GM10248 (cell line): ENCODE measurements around the gene PHF20.
"Not testable (repeated sequence)": the region's sequence is repeated elsewhere in the genome, so short reads cannot be mapped to it uniquely, and the experiment has no call there.

Experiments used
- CTCF ChIA-PET: fragments of 300-600 bp; sonication (Branson Sonifier 250); formaldehyde crosslinking; extraction: SDS; loops from one replicate; lab custom pipeline; 2021; ENCODE audit warnings: antibody characterized with exemption; lab: Yijun Ruan, JAX
- POLR2A ChIA-PET: fragments of 350-650 bp; sonication (Branson Sonifier 250); formaldehyde crosslinking; extraction: SDS; loops from one replicate; lab custom pipeline; 2020; ENCODE audit warnings: antibody characterized with exemption; lab: Yijun Ruan, JAX
- DNase-seq: peaks from one replicate; pipeline ENCODE4 v3.0.0; 2012; ENCODE audit errors: extremely low spot score
- TF ChIP-seq, protein P1 (sequence below): IDR thresholded peaks from 2 replicates; pipeline ENCODE4 v1.5.1; 2012; ENCODE audit warnings: mild to moderate bottlenecking, low read depth; ENCODE audit errors: extremely low read depth, missing control alignments, control extremely low read depth

The PHF20 gene

GRCh38 chr20:35988910-35989463 lies 217.2 kb downstream of the PHF20 start:
- ChIA-PET POLR2A (no interaction called here), CTCF (interaction anchor here (8.7 to 12.1 kb wide), 2 partner anchors 9 to 151 kb away, joined by 140 to 495 read pairs; no protein-coding TSS in a partner anchor)
- TF ChIP-seq, protein P1, sequence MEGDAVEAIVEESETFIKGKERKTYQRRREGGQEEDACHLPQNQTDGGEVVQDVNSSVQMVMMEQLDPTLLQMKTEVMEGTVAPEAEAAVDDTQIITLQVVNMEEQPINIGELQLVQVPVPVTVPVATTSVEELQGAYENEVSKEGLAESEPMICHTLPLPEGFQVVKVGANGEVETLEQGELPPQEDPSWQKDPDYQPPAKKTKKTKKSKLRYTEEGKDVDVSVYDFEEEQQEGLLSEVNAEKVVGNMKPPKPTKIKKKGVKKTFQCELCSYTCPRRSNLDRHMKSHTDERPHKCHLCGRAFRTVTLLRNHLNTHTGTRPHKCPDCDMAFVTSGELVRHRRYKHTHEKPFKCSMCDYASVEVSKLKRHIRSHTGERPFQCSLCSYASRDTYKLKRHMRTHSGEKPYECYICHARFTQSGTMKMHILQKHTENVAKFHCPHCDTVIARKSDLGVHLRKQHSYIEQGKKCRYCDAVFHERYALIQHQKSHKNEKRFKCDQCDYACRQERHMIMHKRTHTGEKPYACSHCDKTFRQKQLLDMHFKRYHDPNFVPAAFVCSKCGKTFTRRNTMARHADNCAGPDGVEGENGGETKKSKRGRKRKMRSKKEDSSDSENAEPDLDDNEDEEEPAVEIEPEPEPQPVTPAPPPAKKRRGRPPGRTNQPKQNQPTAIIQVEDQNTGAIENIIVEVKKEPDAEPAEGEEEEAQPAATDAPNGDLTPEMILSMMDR = no peak
- no peak for DNase-seq

DNA sequence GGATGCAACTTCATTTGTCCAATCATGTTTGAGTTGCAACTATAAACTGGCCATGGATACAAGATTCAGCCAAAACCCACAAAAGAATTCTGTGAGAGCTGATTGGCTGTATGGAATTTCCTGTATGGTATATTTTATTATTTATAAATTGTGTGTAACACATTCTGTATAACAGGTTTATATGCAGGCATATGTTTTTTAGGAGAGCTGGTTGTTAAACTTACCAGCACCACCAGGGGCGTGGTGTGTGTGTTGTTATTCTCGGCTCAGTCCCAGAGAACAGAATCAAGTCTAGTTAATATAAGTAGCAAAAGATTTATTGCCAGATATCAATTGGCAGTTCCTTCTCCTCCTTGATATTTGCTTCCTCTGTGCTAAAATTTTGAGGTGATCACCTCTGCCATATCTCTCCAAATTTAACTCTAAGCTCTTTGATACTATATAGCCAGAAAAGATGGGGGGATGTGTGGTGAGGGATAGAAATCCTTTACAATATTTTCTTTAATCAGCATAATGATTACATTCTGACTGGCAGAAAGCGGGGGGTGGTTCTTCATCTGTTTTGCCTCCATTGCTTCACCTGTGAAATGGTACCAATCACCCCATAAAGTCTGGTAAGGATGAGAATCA lies 219.4 kb downstream of the PHF20 start:
- TF ChIP-seq, protein P1 = peak; percentile 21
- ChIA-PET CTCF (interaction anchor here (0.8 to 12.1 kb wide), 21 partner anchors 8 to 686 kb away, joined by 3 to 495 read pairs (median 5); partner anchors contain the start of gene SCAND1), POLR2A (interaction anchor here (0.7 kb wide), 1 partner anchor 466 kb away, joined by 3 read pairs; no protein-coding TSS in a partner anchor)
- no peak for DNase-seq

- ChIA-PET CTCF (interaction anchor here (0.6 to 12.1 kb wide), 53 partner anchors 11 to 816 kb away, joined by 3 to 495 read pairs (median 4); partner anchors contain the start of gene SCAND1), POLR2A (interaction anchor here (0.6 to 0.9 kb wide), 4 partner anchors 119 to 432 kb away, joined by 3 to 4 read pairs (median 3); no protein-coding TSS in a partner anchor)
- TF ChIP-seq, protein P1 = peak; percentile 84
- peak; percentile 79 for DNase-seq
These were observed 221.0 kb downstream of the PHF20 start for GRCh38 chr20:35992713-35993335.

DNA sequence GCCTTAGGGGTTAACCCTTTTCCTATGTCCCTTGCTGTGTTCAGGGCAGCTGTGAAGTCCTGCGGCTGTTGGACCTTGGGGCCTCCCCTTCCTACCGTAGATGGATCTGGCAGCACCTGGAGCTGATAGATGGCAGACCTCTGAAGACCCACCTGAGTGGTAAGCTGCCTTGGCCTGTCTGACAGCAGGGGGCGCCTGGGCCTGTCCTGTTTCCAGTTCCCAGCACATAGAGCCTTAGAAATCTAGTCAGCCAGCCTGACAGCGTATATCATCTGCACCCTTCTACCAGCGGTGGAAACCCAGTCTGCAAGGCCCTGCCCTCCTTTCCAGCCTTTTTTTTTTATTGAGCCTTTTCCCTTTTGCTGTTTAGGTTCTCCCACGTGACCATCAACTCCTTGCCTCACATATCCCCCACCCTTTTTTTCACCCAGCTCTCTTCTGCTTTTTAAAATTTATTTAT lies 223.2 kb downstream of the PHF20 start:
- TF ChIP-seq, protein P1 = peak; percentile 92
- DNase-seq = peak; percentile 76
- ChIA-PET CTCF (interaction anchor here (0.6 to 12.1 kb wide), 29 partner anchors 8 to 813 kb away, joined by 3 to 495 read pairs (median 3); partner anchors contain the start of gene SCAND1), POLR2A (interaction anchor here (1.4 kb wide), 1 partner anchor 143 kb away, joined by 6 read pairs; no protein-coding TSS in a partner anchor)

DNA sequence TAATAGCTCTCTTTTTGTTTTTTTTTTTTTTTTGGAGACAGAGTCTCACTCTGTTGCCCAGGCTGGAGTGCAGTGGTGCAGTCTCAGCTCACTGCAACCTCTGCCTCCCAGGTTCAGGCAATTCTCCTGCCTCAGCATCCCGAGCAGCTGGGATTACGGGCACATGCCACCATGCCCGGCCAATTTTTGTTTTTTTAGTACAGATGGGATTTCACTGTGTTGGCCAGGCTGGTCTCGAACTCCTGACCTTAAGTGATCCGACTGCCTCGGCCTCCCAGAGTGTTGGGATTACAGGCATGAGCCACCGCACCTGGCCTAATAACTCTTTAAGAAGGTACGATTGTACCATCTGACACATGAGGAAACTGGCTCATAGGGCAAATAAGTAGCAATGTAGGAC lies 224.7 kb downstream of the PHF20 start:
- CTCF ChIA-PET = interaction anchor here (0.9 to 12.1 kb wide), 8 partner anchors 12 to 443 kb away, joined by 3 to 495 read pairs (median 4); no protein-coding TSS in a partner anchor

More for the DNA sequence above, 224.7 kb downstream of the PHF20 start:
- DNase-seq, POLR2A ChIA-PET: not testable (repeated sequence)
